DMS114 treated with DMSO at 0.1 percent for 48 hours (cell line): ENCODE results near the gene MTR.
"Not testable (repeated sequence)": the region's sequence is repeated elsewhere in the genome, so short reads cannot be mapped to it uniquely, and the experiment has no call there.

Experiments used
- DNase-seq: peaks from one replicate; lab custom pipeline; 2025; ENCODE audit not compliant: unreplicated experiment; lab: John Stamatoyannopoulos, UW

MTR gene

DNA sequence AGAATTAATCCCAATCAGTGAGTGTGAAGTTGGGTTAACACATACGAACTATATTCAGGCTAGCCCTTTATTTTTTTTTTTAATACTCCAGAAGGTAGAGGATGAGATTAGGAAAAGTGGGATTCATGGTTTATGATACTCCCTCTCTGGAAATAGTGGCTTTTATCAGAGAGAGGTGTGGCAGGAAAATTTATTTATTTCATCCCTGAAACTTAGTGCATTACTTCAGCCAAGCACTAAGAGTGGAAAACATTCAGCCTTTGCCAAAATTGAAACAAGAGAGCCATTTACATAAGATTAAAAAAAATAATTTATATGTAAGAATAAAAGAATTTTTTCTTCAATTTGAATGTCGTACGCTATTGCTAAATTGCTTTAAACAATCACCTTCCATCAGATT, 35.0 kb downstream of the MTR start:
- no peak for DNase-seq

- no peak for DNase-seq
These were observed 35.5 kb downstream of the MTR start for GRCh38 chr1:236830560-236830959.

- no peak for DNase-seq
These were observed 38.5 kb downstream of the MTR start for GRCh38 chr1:236833575-236833974.

DNA sequence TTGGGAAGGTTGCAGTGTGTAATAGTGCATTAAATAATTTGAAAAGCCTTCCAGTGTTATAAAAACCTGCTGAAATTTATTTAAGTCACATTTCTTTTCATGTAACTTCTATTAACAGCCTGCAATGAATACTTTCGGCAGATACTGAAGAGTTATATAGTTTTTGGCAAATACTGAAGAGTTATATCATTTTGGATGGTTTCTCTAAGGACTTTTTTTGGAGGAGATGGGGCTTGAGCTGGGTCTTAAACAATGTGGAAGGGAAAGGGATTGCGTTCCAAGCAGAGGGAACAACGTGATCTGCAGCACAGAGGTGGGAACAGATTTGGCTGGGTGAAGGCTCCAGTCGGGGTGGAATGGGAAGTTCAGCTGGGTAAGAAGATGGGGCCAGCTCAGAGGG, 39.8 kb downstream of the MTR start:
- DNase-seq: no peak

DNA sequence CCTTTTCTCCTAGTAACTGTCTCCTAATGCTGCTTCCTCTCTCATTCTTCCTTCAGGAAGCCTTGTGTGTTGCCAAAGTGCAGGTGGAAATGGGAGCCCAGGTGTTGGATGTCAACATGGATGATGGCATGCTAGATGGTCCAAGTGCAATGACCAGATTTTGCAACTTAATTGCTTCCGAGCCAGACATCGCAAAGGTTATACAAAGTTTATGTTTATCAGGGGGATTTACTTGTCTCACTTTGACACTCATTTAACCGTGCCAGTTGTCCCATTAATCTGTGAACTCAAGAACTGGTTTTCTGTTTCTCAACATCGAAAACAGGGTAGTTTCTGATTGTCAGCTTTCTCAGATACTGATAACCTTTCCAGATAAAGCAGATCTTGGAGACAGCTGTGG, 40.4 kb downstream of the MTR start:
- no peak for DNase-seq

DNA sequence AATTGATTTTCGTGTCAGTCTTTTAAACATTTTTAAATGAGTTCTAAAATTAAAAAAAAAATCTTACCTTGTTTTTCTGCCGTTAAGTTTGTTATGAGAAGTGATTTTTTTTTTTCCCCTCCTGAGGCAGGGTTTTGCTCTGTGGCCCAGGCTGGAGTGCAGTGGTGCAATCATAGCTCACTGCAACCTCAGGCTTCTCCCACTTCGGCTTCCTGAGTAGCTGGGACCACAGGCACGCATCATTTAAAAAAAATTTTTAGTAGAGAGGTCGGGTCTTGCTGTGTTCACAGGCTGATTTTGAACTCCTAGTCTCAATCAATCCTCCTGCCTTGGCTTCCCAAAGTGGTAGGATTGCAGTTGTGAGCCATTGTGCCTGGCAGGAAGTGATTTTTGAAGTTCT, 41.1 kb downstream of the MTR start:
- no peak for DNase-seq

DNA sequence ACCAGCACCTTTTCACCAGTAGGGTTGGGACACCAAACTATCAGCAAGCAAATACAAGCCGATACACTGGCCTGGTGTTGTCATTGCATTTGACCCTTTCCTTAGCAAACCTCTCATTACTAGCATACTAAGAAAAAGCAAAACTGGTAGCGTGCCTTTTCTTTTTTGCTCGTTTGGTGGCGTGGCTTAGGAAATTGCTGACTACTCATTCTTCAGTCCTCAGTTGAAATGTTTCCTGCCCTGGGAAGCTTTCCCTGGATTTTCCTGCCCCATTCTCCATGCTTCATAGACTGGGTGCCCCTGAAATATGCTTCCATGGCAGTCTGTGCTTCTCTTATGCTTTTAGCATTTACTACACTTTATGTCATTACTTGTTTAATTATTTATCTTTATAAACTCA, 42.0 kb downstream of the MTR start:
- no peak for DNase-seq

DNA sequence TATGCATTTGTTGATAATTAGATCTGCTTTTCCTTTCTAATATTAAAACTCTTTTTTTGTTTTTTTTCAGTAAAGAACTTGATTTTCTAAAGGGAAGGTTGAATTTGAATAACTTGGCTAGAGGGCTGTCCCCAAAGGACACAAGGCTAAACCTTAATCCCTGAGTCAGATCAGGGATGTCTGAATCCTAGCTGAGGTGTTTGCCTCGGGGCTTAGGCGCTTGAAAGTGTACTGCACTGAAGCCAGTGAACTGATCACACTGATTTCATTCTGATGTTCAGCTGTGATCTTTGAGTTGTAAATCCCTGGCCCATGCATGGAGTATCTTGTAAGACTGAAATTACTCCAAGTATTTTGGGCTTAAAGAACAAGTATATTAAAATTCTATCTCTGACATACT, 42.8 kb downstream of the MTR start:
- no peak for DNase-seq

GRCh38 chr1:236841341-236841740, 46.2 kb downstream of the MTR start:
- no peak for DNase-seq

- no peak for DNase-seq
These were observed 49.6 kb downstream of the MTR start for GRCh38 chr1:236844499-236845271.

GRCh38 chr1:236845830-236846229, 50.7 kb downstream of the MTR start:
- DNase-seq: no peak

- DNase-seq: no peak
These were observed 53.3 kb downstream of the MTR start for GRCh38 chr1:236848274-236848923.

DNA sequence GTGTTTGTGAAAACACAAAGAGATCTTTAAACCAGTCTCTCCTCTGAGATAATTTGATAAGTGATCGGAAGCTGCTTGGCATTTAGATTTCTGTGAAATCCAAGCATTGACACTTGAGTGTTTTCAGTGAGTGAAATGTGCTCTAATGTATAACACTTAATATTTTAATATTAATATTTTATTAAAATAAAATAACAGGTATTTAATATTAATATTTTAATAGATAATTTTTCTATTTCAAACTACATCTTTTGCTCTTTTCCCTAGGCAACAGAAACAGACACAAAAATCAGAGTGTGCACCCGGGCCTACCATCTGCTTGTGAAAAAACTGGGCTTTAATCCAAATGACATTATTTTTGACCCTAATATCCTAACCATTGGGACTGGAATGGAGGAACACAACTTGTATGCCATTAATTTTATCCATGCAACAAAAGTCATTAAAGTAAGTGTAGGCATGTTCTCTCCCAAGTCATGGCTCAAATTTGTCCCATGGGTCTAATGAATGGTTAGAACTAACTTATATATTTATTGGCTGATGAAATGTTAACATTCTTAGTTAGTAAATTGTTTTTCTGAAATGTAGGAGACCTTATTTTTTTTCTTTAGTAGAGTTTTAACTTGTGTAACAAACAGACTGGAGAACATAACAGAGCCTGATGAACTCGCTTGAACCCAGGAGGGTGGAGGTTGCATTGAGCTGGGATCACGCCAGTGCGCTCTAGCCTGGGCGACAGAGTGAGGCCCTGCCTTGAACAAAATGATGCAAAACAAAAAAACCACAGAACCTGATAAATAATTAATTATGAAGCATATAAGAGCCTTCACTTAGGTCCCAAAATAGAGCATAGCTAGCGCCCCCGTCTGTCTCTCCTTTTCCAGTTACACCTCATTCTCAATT, 55.2 kb downstream of the MTR start:
- no peak for DNase-seq

GRCh38 chr1:236851871-236852270, 56.8 kb downstream of the MTR start:
- no peak for DNase-seq

GRCh38 chr1:236853921-236854604, 59.0 kb downstream of the MTR start:
- DNase-seq: no peak

- DNase-seq: no peak
These were observed 59.5 kb downstream of the MTR start for GRCh38 chr1:236854605-236854983.

GRCh38 chr1:236856649-236857048, 61.6 kb downstream of the MTR start:
- not testable (repeated sequence) for DNase-seq

DNA sequence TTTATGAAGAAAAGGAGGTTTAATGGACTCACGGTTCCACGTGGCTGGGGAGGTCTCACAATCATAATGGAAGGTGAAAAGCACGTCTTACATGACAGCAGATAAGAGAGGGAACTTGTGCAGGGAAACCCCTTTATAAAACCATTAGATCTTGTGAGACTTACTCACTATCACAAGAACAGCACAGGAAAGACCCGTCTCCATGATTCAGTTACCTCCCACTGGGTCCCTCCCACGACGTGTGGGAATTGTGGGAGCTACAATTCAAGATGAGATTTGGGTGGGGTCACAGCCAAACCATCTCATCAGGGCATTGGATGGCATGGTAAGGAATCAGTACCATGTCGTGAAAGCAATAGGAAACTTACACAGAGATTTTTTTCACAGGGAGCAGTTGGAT, 63.1 kb downstream of the MTR start:
- DNase-seq: no peak

- DNase-seq: no peak
These were observed 65.0 kb downstream of the MTR start for GRCh38 chr1:236860101-236860500.

- no peak for DNase-seq
These were observed 65.6 kb downstream of the MTR start for GRCh38 chr1:236860674-236861073.

DNA sequence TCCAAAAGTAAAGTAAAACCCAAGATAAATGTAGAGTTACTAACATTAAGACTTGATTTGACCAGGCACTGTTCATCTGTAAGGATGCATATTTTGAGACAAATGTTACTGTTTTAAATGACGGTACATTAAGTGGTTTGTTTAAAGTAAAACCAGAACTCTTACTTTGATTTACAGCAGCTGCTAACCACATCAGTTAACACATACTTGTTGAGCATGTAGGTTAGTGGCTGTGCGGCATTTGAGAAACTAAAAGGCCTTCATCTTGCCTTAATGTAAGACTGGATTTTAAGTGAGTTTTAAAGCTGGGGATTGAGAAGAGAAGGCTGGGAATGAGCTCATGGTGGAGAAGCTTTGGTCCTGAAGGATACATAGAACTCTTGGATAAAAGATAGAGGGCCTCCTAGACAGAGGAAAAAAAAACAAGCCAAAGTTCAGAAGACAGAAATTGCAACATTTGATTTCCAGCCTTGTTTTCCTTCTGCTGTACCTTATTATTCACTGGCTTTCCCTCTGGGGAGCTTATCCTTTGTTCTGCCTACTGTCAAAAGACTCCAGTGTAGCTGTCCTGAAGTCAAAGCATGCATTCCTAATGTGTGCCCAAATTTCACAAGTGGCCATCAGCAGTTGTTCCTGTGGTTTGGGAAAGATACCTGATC, 66.6 kb downstream of the MTR start:
- DNase-seq: no peak
